ENCODE data around the gene ZNF24.

- TF ChIP-seq CTCF (IDR thresholded peaks at IDR 0.05; ENCODE audit: low read length) (no peak), EZH2 (optimal IDR thresholded peaks at IDR 0.05; ENCODE audit: low read depth, low read length) (no peak)
These were observed 32.8 kb upstream of the ZNF24 start, which contains the start of gene ZNF396 for GRCh38 chr18:35376742-35377695.

All from MM.1S (cell line).